GM21360 (cell line): Measurements from ENCODE around the gene CDH13.

Source experiments
- ATAC-seq: cut with Tn5 transposase; IDR thresholded peaks from one replicate; pipeline ENCODE4 v1.9.1; 2021; ENCODE audit warnings: mild to moderate bottlenecking, moderate library complexity; ENCODE audit not compliant: unreplicated experiment

Gene CDH13

DNA sequence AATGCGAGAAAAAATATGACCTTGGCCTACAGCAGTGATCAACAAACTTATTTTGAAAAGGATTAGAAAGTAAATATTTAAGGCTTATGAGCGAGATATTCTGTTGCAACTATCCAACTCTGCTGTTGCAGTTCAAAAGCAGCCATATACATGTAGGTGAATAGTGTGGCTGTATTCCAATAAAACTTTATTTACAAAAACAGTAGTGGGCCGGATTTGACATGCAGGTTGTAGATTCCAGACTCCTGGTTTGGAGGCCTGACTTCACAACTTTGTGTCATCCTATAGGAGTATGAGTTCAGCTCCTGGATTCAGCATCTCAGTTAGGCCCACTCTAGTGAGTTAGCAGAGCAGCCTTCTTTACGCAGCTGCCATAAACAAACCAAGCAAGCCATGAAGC is 386.3 kb downstream of the CDH13 start:
- ATAC-seq, result no peak

DNA sequence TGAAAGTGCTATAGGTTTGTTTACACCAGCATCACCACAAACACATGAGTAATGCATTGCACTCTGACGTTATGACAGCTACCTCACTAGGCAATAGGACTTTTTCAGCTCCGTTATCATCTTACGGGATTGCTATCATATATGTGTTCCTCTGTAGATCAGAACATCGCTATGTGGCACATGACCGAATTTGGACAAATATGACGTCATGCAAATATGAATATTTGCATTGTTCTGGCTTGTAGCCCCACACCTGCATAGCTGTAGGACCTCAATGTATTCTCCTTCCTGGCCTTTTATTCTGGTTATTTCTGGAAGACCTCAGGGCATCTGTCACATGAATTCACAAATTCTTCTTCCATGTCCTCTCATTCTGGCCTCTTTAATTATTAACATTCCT is 393.2 kb downstream of the CDH13 start:
- ATAC-seq, result no peak

DNA sequence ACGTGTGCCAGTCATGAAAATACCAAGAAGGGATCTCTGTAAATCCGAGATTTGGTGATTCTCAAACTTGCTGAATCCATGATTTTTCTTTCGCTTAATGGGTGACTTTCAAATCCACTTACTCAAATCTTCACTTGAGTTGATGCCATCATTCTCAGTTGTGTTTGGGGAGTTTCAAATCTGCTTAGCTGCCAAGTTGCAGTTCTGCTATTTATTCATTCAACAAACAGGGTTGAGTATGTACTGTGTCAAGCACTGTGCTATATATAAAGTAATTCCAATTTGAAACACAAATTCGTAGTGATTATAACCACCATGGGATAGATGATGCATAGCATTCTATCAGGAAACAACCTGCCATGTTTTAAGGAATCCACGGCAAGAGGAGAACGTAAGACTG is 394.3 kb downstream of the CDH13 start:
- ATAC-seq, result no peak

DNA sequence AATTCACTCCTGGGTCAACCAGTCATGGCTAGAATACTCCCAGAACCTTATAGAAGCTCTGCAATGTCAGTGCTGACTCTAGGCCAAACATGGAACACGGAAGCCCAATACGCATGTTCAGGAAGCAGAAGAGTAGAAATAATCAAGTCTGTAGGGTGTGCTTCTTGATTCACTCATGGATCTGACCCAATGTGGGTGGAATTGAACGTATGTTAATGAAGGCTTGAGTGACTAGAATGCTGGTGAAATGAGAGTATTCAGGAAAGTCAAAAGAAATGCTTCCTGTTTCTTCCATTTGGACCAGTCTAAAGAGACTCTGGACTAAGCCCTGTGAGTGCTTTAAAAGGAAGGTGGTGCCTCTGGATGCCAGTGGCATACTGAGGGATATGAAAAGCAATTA is 395.0 kb downstream of the CDH13 start:
- no peak for ATAC-seq

DNA sequence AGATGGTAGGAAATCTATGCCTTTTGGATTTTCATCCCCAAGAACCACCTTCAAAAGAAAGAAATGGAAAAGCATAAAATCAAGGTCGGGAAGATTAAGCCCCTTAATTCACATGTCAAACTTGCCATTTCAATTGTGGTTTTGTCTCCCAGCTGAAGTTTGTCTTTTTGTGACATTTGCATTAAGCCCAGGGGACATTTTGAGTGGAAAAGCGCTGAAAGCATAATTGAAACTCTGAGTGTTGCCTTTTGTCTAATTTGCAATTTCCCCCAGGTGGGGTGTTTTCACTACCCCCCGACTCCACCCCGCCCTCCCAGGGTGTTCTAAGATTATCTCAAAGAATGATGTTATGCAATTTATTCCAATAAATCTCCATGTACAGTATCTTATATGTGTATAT is 396.2 kb downstream of the CDH13 start:
- no peak for ATAC-seq

DNA sequence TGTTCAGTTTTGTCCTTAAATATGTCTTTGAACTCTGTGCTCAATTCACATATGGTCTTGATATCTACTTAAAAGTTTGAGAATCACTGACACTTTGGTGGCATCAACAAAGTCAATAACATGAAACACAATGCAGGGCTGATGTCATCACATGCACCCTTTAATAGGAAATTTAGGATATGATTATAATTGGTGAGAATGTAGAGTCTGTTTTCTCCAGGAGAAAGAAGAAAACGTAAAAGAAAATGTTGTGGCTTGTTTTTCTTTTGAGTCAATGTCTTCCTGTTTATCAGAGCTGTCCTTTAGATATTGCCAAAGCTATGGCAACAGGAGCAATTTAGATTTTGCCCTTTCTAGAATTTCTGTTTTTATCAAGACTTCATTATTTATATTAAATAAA is 396.9 kb downstream of the CDH13 start:
- no peak for ATAC-seq

DNA sequence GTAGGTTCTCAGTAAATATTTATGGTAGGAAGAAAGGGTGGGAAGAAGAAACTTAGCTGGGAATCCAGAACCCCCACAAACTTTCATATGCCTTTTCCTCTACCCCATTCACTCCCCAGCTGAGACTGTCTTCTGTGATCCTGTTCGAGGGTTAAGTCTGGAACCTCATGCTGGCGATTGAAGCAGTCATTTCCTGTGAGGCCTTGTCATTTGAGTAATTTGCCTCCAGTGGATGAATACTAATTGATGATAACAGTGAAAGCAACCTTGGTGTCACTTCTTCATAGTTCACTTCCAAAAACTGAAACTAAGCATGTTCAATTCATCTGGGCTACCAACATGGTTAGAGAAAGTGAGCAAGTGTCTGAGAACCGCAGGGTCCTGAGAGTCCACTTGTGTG is 401.2 kb downstream of the CDH13 start:
- ATAC-seq, result no peak

DNA sequence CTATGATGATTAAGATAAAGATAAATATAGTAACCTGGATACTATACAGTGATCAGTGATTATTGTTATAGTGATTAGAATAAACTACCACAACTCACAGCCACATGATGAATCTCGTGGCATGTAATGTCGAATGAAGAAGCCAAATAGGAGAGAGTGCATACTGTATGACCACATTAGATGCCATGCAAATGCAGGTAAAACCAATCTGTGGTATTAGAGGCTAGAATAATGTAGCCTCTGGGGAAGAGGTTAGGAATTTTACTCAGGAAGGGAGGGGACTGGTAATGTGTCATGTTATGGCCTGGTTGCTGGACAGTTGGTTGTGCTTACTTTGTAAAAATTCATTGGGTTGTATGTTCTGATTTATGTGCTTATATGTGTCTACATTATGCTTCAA is 402.7 kb downstream of the CDH13 start:
- no peak for ATAC-seq

DNA sequence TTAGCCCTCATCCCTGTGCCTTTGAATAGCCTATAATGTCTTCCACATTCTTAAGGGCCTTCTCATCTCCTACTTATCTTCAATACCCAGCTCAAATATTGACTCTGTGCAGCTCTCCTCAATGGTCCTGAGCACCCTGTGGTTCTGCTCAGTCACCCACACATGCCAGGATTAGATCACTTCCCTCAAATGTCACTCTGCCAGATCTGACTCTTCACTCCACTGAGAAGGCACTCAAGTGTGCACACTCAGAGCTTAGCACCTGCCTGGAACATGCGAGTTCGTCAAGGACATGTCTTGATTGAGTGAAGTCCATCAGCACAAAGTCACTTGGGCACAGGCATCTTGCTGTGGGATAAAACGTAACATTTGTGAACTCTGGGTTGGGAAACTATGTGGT is 404.8 kb downstream of the CDH13 start:
- ATAC-seq, result no peak

DNA sequence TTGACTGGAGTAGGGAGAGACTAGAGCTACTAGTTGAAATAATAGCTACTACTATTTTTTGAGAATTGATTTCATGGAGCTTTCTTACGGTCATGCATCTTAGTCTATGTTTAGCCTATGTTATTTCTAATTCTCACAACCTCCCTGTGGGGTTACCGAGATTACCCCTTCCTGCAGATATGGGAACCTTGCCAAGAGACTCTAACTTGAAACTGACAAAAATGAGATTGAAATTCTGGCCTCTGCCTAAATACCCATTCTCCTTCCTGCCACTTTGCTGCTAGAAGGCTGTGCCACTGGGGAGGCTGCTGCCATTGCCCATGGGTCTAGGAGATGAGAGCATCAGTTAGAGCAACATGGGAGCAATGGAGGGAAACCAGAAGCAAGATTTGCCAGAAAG is 410.3 kb downstream of the CDH13 start:
- no peak for ATAC-seq

DNA sequence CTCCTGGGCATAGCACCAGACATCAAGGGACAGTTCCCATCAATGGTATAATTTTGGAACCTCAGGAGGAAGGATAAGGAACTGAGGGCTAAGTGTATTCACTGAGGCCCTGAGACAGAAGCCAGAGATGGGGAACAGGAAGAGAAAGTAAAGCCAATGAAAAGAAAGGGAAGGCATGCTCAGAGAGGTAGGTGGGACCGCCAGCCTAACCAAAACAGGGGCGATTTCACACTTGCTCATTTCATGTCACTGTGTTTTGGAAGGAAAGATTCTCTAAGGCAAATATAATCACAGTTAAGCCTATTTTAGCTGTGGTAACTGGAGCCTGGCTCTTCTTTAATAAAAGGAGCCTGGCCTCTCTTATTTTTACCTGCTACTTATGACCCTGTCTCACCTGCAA is 411.1 kb downstream of the CDH13 start:
- no peak for ATAC-seq

DNA sequence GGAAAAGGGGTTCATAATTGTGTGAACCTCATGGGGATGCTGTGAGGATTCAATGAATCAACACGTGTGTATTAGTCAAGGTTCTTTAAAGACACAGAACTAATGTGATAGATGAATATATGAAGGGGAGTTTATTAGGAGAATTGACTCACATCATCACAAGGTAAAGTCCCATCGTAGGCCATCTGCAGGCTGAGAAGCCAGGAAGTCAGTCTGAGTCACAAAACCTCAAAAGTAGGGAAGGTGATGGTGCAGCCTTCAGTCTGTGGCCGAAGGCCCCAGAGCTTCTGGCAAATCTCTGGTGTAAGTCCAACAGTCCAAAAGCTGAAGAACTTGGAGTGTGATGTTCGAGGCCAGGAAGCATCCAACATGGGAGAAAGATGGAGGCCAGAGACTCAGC is 413.4 kb downstream of the CDH13 start:
- no peak for ATAC-seq

DNA sequence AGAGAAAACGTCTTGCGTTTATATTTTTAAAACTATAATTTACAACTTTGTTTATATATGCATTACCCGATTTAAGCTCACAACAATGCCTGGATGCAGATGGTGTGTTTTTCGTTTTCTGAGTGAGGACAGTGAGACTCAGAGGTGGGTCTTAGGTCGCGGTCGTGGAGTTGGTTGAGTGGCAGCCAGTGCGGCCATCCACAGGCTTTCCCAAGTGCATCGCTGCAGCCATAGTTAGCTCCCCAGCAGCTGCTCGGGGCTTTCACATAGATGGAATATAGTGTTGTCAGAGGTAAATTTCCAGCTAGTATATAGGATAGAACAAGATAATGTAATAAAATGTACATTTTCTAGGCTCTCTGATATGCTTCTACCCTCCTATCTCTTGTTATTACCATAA is 417.8 kb downstream of the CDH13 start:
- no peak for ATAC-seq

DNA sequence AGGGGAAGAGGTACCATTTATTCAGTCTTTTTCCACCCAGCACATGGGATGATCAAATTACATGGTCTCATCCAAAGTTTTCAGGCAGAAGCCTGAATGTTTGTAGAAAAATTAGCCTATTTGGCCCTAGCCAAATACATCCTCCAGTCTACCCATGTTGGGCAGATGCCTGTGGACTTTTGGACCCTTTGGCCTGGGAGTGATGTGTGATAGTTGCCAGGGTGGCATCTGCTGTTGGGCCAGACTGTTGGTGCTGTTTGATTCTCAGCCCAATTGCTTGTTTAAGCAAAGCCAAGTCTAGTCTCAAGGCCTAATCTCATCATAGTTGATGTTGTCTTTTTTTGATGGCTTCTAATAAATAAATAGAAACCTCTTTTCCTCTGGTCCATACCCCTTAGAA is 419.0 kb downstream of the CDH13 start:
- no peak for ATAC-seq

DNA sequence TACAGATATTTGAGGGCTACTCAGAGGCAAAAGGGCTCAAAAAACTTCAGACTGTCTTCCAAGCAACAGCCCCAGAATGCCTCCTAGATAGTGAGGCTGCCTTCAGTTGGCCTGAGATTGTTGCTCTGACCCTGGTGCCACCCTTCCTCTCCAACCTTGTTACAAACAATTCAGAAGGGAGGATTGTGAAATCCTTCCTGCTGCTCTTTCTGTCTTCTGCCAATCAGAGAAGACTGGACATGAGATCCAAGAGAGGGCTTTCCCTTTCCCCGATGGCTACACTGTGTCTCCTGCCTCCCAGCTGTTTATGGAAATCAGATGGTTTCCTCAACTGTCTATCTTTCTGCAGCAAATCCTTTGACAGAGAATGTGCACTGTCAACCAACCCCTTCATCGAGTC is 419.9 kb downstream of the CDH13 start:
- no peak for ATAC-seq

DNA sequence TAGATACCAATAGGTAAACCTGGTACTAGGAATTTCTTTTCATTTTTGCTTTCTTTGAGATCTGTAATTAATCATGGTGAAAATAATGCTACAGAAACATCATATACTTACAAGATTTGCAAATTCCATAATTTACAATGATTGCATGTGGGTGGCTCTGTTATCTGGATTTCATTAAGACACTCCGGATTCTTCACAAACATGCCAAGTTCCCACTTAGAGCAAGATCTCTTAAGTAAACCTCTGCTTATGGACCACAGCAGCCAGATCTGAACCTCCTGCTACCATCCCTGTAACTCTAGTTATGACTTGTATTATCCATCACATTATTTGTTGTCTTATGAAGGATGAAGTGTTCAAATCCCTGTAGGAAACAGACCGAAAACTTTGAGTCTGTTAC is 424.7 kb downstream of the CDH13 start:
- ATAC-seq, result no peak

DNA sequence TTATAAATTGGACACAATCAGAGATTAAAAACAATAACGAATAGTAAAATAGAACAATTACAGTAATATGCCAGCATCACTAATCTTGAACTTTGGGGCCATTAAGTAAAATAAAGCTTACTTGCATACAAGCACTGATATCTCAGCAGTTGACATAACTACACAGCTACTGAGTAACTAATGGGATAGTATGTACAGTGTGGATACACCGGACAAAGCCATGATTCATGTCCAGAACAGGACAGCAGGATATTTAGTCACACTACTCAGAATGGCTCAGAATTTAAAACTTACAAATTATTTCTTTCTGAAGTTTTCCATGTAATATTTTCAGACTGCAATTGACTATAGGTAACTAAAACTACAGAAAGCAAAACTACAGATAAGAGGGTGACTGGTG is 427.5 kb downstream of the CDH13 start:
- ATAC-seq, result no peak

DNA sequence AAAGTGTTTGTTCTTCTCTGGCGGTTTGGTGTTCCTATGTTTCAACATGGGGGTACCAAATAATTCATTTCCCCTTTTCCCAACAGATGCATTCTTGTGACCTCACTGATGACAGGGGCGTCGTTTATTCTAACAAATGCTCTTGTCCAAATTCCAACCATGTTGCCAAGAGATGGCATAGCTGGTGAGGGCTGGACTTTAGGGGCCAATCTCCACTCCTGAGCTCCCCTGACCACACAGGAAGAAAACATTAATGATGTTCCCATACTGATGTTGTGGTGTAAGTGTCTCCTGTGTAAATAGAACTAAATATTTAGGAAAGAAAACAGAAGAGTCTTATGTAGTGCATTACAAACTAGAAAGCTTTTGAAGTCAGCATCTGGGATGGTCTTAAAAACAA is 431.6 kb downstream of the CDH13 start:
- no peak for ATAC-seq

DNA sequence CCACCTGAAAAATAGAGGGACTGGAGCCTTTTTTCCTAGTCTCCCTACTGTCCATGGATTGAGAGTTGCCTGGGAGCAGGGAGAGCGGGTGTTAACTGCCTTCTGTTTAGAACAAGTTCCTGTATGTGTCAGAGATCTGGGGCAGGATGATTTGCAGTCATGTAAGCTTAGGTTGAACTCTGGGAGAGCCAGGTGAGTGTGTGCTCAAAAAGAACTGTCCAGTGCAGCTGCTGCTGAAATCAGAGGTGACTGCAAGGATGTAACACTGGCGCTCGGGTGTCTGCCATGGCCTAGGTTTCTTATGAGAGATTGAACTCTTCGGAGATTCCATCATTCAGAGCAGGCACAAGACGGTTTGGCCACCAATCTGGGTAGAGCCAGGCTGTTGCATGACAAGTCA is 432.5 kb downstream of the CDH13 start:
- ATAC-seq, result no peak

DNA sequence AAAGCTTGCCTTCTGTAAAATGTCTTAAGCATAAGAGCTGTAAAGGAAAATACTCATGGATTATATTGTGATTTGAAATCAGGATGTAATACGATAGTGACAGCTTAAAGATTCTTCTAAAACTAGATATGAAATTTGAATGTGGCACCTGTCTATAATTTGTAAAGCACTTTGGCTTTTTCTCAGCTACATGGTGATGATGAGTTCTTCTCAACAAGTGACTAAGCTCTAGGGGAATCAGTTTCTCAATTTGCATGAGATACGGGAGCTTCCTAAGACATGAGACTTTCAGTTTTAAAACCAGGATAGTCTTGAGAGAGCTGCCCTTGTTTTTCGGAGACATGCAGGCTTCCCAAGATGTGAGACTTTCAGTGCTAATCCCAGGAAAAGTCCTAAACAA is 439.2 kb downstream of the CDH13 start:
- no peak for ATAC-seq

DNA sequence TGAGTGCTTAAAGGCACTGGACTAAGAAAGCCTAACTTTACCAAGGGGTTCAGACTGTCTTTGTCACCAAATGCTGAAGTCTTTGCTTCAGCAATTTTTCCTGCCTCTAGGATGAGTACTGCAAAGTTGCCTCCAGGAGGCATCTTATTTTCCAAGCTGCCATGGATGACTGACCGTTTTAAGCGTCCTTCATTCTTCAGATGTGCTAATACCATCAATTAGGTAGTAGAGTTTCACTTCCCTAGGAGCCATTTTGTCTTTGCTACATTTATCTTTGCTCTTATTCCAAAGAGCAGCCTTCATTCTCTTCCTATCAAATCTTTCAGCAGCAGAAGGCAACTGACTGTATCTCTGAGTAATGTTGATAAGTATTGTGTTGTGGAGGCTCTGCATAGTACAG is 440.1 kb downstream of the CDH13 start:
- no peak for ATAC-seq

DNA sequence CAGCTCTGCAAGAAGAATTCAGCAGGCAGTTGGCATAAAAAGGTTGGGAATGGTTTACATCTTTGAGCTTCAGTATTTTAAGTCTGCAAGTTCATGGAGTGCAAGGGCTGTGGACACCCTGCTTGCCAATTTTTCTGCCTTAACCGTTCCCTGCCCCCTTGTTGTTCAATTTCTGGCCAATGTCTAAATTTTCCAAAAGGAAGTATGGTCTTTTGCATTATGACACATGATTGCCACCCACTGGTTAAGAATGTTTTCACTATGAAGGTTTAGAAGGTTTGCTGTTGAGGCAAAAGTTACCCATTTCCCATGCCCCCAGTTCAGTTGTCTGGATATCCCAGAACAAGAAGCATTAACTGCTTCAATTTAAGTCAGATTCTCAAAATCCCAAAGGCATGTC is 441.9 kb downstream of the CDH13 start:
- ATAC-seq, result no peak

DNA sequence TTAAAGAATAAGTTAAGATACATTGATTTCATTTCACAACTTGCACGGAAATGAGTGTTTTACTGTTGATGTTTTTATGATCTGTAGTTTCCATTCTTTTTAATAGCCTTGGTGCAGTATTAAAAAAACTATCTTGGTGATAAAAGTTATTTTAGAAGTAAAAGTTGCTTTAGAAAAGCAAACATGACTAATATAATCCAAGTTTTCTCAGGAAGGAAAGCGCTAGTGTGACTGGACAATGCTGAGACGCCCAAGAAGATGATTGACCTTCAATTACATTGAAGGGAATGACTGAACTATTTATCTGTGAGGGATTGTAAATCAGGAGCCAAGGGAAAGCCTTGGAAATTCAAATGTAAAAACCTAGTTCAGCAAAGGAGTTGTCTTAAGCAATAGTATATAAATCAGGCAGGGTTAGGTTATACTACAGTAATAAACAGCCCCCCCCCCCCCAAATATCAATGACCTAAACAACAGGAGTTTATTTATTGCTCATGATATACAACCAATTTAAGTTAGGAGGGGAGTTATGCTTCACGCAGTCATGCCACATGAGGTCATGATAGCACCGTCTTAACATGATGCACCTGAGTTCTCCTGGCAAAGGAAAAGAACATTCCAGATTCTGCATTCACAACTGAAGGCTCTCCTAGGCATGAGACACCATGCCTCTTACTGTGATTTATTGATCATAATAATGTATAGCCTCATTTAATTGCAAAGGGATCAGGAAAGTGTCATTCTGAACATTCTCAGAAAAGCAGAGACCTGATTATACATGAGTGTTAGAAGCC is 443.8 kb downstream of the CDH13 start:
- ATAC-seq, result no peak
